ENCODE measurements around the gene IGSF1.

DNA sequence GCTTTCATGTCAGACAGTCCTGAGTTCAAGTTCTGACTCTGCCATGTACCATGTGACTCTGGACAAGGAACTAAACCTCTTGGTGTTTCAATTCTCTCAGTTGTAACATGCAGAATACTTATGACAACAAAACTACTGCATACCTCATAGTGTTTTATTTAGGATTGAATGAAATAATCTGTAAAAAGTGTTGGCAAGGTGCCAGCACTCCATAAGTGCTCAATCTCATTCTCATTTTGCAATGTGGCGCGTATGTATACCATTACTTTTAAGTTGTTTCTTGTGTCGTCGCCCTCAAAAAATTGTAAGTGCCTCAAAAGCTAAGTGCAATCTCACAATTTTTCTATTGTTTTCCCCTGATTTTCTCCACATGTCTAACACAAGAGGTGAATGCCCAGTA is 62.5 kb downstream of the IGSF1 start:
- TF ChIP-seq ZFP3 (CRISPR knock-in tag; IDR thresholded peaks at IDR 0.05) (no peak), TCF4 (CRISPR knock-in tag; IDR thresholded peaks at IDR 0.05; ENCODE audit: borderline replicate concordance) (no peak), OSR1 (CRISPR knock-in tag; IDR thresholded peaks at IDR 0.05) (no peak), ISL1 (CRISPR knock-in tag; IDR thresholded peaks at IDR 0.05) (no peak), GLIS3 (CRISPR knock-in tag; IDR thresholded peaks at IDR 0.05) (no peak), ZNF70 (CRISPR knock-in tag; IDR thresholded peaks at IDR 0.05) (no peak), RARB (CRISPR knock-in tag; IDR thresholded peaks at IDR 0.05) (no peak), ZC3H10 (CRISPR knock-in tag; IDR thresholded peaks at IDR 0.05) (no peak), BACH2 (CRISPR knock-in tag; IDR thresholded peaks at IDR 0.05; ENCODE audit: borderline replicate concordance) (no peak), ZNF565 (CRISPR knock-in tag; conservative IDR thresholded peaks at IDR 0.05; ENCODE audit: low read depth) (no peak)
- TF ChIP-seq, protein P1, sequence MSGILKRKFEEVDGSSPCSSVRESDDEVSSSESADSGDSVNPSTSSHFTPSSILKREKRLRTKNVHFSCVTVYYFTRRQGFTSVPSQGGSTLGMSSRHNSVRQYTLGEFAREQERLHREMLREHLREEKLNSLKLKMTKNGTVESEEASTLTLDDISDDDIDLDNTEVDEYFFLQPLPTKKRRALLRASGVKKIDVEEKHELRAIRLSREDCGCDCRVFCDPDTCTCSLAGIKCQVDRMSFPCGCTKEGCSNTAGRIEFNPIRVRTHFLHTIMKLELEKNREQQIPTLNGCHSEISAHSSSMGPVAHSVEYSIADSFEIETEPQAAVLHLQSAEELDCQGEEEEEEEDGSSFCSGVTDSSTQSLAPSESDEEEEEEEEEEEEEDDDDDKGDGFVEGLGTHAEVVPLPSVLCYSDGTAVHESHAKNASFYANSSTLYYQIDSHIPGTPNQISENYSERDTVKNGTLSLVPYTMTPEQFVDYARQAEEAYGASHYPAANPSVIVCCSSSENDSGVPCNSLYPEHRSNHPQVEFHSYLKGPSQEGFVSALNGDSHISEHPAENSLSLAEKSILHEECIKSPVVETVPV (CRISPR knock-in tag; IDR thresholded peaks at IDR 0.05) = no peak
- TF ChIP-seq, protein P2, sequence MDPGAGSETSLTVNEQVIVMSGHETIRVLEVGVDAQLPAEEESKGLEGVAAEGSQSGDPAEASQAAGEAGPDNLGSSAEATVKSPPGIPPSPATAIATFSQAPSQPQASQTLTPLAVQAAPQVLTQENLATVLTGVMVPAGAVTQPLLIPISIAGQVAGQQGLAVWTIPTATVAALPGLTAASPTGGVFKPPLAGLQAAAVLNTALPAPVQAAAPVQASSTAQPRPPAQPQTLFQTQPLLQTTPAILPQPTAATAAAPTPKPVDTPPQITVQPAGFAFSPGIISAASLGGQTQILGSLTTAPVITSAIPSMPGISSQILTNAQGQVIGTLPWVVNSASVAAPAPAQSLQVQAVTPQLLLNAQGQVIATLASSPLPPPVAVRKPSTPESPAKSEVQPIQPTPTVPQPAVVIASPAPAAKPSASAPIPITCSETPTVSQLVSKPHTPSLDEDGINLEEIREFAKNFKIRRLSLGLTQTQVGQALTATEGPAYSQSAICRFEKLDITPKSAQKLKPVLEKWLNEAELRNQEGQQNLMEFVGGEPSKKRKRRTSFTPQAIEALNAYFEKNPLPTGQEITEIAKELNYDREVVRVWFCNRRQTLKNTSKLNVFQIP (CRISPR knock-in tag; IDR thresholded peaks at IDR 0.05; ENCODE audit: borderline replicate concordance, low read depth) = no peak
- TF ChIP-seq, protein P3, sequence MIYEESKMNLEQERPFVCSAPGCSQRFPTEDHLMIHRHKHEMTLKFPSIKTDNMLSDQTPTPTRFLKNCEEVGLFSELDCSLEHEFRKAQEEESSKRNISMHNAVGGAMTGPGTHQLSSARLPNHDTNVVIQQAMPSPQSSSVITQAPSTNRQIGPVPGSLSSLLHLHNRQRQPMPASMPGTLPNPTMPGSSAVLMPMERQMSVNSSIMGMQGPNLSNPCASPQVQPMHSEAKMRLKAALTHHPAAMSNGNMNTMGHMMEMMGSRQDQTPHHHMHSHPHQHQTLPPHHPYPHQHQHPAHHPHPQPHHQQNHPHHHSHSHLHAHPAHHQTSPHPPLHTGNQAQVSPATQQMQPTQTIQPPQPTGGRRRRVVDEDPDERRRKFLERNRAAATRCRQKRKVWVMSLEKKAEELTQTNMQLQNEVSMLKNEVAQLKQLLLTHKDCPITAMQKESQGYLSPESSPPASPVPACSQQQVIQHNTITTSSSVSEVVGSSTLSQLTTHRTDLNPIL (CRISPR knock-in tag; IDR thresholded peaks at IDR 0.05; ENCODE audit: low read depth) = no peak
- TF ChIP-seq, protein P4, sequence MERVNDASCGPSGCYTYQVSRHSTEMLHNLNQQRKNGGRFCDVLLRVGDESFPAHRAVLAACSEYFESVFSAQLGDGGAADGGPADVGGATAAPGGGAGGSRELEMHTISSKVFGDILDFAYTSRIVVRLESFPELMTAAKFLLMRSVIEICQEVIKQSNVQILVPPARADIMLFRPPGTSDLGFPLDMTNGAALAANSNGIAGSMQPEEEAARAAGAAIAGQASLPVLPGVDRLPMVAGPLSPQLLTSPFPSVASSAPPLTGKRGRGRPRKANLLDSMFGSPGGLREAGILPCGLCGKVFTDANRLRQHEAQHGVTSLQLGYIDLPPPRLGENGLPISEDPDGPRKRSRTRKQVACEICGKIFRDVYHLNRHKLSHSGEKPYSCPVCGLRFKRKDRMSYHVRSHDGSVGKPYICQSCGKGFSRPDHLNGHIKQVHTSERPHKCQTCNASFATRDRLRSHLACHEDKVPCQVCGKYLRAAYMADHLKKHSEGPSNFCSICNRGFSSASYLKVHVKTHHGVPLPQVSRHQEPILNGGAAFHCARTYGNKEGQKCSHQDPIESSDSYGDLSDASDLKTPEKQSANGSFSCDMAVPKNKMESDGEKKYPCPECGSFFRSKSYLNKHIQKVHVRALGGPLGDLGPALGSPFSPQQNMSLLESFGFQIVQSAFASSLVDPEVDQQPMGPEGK (CRISPR knock-in tag; IDR thresholded peaks at IDR 0.05; ENCODE audit: borderline replicate concordance) = no peak

Measured in SK-N-SH treated with all-trans-retinoic acid at 6 μM for 48 hours (cell line).